GM11168 (cell line): ENCODE results near the gene AUNIP.

Experiments used
- in situ Hi-C: fragments of 300-500 bp; cut with MboI; formaldehyde crosslinking; loops from one replicate; pipeline ENCODE4 v1.12.0; 2022; ENCODE audit warnings: low sequenced_read_pairs; ENCODE audit not compliant: unreplicated experiment

AUNIP gene, protein sequence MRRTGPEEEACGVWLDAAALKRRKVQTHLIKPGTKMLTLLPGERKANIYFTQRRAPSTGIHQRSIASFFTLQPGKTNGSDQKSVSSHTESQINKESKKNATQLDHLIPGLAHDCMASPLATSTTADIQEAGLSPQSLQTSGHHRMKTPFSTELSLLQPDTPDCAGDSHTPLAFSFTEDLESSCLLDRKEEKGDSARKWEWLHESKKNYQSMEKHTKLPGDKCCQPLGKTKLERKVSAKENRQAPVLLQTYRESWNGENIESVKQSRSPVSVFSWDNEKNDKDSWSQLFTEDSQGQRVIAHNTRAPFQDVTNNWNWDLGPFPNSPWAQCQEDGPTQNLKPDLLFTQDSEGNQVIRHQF

DNA sequence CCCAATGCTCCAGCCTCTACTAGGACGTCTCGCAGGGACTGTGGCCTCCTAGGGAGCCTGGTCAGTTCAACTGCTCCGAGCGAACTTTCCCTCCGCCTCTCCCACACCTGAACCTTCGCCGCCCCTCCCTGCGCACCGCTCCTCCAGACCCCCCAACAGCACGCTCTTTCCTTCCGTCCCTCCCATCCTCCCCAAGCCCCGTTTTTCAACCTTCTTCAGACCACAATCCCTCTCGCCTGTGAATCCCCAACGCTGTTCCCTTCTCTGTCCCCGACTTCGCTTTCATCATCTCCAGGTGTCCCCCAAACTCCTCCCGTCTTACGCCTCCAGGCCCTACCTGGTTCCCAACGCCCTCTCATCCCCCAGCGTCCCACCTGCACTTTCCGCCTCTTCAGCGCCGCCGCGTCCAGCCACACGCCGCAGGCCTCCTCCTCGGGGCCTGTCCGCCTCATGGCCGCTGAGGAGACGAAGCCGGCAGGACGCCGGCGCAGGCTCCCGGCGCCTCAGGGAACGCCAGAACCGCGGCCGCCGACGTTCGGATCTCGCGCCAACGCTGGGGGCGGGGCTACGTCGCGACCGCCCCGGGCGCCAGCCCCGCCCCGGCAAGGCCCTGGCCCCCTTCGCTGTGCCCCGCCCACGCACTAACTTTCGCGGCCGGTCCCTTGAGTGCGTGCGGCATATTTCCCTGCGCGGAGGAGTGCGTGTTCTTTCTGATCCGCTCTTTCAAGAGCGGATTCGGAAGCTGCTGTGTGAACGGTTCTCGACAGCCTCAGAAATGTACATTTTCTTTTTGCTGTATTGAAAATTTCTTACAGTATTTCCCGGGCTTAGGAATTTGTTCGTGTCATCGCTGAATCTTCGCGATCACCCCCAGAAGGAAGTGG, at the start of gene AUNIP:
AUNIP (minus strand) TSS at position 552 of the 884 bp plus-strand sequence; CDS start at position 452, 100 bp downstream.
- in situ Hi-C loops = no loop called here

DNA sequence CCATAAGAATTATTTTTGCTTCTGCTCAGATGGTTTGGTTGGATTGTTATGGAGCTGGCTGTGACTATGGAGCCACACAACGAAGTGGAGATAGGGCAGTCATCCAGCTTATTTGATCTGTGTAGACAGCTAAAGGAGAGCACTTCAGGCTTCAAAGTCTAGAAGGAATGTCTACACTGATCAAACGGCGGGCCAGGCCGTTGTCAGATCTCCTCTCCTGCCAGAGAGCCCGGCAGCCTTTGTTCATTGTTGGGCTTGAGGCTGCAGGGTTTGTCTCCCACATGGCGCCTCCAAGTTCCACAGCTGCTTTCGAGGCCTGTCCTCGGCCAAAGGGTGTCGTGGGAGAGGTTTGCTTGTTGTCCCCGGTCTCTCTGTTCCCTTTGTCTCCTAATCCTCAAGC, 49.8 kb upstream of the AUNIP start:
- in situ Hi-C loops = no loop called here

DNA sequence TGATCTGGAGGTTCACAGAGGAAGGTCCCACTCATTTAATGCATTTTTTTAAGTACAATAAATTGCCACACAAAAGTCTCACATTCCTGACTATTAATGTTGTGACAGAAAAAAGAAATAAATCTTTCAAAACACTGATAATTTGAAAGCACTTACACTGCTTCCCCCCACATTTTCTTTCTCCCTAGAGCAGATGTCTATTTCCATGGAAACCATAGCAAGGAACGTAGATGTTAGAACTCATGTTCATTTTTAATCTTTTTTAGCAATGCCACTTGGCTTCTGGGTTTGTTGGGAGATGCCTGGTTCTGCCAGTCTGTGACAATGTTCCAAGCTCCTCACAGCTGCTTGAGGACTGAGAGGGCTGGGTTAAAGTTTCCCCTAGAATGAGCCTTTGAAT, 48.9 kb upstream of the AUNIP start:
- in situ Hi-C loops = no loop called here

DNA sequence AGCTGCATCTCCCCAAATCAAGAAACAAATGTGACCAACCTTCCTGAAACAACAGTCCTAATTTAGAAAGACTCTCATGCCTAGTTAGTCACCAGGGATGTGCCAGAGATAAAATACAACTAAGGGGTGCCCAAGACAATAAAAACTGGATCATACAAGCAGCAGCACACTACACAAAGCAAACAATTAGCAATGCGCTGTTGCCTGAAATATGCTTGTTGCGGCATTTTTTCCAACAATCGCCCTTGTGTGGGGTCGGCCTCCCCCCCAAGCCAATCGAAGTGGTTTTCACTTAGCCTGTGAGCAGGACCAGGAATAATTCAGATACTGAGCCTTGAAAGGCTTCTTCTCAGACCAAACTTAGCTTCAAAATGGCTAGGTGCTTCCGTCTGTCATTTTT, 48.3 kb upstream of the AUNIP start:
- in situ Hi-C loops = no loop called here

DNA sequence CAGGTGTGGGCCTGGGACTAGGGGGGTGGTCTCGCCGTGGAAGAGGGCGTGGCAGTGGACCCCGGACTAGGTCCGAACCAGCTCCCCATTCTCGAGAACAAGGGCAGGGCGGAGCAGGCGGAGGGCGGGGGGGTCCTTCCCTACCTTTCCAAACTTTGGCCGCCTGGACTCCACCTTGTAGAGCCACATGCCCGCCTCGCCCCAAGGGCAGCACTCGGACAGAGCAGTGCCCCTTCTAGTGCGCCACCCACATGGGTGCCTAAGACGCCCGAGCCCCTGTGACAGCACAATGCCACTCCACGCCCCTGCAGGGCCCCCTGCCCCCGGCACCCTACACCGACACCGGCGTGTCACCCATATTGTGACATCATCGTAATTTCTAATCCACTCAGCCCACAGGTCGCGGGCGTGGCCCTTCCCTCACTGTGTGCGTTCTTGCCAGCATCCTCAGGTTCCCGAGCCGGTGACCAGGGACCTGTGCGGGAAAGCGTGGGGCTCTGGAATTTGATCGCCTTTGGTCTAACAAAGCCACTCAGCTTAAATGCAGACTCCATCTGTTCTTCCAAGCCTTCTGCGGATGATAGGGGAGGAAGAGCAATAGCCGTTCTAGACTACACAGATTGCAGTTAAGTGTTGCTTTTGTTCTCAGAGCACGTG, 47.5 kb upstream of the AUNIP start:
- in situ Hi-C loops = no loop called here

DNA sequence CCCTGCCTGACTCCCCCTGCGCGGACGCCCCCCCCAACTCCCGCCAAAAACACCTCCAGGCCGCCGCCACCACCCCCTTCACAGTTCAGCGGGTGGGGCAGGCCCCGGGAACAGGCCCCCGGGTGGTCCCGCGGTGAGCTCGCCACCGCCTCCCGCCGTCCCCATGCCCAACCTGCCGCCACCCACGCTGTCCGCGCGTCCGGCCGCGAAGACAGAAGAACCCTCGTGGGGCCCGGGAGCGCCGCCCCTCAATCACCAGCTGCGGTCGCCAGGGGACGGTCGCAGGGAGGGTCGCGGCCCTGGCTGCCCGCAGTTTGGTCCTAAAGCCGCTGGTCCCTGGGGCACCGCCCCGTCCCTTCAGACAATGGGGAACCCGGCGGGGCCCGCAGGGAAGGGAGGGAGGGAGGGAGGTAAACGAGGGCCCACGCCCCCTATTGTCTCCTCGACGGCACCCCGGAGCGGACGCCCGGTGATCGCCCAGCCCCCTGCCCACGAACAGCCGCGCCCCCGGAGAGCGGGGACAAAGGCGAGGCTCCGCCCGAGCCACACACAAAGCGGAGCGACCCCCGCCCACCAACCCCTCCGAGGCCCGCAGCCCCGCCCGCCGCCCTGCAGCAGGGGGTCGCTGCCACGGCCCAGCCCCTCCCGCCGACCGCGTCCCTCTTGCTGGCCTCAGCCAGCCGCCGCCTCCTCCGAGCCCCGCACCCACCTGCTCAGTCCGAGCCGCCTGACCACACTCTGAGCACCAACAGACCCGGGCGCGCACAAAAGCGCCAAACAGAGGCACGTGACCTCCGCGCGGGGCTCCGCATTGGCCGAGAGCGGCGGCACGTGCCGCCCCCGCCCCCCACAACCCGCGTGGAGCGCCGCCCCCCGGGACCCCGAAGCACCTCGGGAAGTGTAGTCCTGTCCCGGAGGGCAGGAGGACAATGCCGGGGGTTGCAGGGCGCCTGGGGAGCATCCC, 46.7 kb upstream of the AUNIP start, which contains the start of gene STMN1:
STMN1 (minus strand) TSS at position 740 of the 964 bp plus-strand sequence. CDS start 1,743 bp downstream, outside the sequence.
- in situ Hi-C loops = no loop called here

DNA sequence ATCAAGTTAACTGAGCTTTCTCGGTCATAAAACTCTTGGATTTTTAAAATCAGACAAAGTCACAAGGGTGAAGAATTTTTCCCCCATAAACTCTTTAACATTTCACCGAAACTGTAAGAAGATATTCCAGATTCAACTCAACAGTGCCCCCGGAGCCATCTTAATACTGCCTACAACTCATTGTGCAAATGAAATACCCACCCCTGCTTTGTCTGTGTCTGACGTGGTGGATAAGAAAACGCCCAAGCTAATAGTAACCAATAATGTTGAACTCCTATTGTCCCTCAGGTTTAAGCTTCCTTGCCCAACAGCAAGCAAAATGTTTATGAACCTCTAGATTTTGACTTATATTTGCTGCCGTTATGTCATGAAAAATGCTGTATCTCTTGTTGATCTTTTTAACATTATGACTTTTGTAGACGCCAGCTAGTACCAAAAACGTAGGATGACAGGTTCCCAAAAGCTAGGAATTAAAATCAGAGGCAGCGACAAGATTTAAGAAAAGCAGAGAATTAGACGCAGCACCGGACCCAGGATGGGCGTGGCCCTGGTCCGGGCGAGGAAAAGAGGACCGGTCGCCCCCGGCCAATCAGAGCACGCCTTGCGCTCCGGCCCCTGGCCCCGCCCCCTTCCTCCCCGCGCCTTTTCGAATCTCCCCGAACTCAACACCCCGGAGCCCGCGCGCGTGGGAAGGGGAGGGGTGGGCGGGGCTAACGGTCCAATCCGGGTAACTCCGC, 45.9 kb upstream of the AUNIP start:
- in situ Hi-C loops = no loop called here

DNA sequence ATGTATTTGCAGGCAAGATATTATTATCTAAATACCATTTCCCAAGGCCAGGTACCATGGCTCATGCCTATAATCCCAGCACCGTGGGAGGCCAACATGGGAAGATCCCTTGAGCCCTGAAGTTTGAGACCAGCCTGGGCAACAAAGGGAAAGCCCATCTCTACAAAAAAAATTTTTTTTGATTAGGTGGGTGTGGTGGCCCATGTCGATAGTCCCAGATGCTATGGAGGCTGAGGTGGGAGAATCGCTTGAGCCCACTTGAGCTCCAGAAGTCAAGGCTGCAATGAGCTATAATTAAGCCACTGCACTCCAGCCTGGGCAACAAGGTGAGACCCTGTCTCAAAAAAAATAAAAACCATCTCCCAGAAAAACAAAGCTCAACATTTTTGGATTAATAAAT, 44.7 kb upstream of the AUNIP start:
- in situ Hi-C loops = no loop called here

DNA sequence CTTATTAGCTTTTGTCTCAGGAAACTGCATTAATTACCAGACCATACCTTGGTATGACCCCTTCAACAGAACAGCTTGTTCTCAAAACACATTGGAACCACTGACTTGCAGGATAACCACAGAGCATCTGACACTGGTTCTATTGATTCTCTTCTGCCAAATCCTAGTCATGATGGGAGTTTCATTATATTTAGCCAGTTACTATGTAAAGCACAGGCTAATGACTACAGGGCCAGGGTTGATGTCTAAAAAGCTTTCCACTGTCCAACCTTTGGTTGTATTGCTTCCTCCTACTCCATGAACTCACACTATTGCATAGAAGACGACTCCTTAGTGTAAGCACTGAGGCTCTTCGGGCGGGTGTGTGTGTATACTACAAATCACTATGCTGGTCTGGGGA, 43.2 kb upstream of the AUNIP start:
- in situ Hi-C loops = no loop called here

DNA sequence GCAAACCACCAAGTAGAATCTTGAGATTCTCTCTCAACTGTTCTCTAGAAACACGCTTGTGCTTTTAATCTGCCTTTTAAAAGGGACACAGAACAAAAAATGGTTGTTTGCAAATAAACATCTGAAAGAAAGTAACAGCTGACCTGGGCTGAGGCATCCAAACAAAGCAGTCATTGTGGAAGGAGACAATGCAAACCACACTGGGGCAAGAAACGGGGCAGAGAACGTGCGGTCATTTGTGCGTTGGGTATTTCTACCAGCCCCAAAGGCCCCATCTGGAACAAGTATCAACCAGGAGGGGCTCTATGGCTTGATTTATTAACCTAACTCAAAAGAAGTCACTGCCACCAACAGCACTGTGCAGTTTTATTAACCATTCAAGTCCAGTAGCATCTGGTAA, 41.0 kb upstream of the AUNIP start:
- in situ Hi-C loops = no loop called here

DNA sequence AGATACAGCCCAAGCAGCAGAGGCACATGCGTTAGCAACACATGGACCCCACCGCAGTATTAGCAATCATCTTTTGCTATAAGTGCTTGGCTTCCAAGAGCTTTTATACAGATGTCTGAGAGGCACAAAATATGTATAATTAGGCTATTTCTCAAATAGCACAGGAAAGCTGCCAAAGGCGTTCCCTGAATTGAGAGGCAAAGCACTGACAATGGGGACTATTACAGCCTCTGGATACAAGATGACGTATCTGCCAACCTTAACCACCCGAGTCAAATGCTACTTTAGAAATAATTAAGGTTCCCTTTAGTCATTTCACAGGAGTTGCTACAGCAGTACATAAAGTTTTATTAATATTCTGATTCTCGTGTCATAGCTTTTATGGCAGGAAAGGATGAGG, 40.5 kb upstream of the AUNIP start:
- in situ Hi-C loops = loop anchor here (5.0 kb wide), 1 partner anchor 98 kb away; the partner anchor contains the start of gene PAFAH2

DNA sequence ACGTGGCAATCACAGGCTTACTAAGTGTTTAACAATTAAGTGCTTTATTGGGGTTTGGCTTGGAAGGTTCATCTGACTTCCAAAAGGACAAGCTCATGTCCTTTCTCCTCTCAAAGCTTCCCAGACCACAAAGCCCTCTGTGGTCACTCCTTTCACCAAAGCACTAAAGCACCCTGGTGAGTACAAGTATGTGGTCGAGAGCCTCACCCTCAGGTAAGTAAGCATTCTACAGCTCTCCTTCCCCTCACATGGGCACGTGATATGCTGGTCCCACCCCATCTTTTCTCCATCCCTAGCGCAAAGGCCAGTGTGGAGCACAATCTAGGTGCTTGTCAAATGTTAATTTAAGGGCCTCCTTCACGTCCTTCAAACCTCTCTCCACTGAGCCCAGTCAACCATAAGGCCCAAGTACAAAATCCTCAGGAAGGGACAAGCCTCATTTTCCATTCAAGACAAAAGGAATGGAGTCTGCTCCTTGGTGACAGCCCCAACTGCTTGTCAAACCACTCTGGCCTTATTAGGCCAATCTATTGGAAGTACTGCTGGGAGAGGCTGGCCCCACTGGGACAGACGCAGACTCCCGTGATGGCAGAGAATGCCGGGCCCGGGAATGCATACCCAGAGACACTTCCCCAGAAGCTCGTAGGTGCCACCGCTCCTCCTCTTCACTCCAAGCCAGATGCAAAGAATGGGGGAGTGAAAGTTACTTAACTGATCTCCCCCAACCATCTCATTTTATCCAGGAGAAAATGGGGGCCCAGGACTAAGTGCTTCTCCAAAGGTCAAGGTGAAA, 39.2 kb upstream of the AUNIP start:
- in situ Hi-C loops = loop anchor here (5.0 kb wide), 1 partner anchor 99 kb away; the partner anchor contains the start of gene PAFAH2

DNA sequence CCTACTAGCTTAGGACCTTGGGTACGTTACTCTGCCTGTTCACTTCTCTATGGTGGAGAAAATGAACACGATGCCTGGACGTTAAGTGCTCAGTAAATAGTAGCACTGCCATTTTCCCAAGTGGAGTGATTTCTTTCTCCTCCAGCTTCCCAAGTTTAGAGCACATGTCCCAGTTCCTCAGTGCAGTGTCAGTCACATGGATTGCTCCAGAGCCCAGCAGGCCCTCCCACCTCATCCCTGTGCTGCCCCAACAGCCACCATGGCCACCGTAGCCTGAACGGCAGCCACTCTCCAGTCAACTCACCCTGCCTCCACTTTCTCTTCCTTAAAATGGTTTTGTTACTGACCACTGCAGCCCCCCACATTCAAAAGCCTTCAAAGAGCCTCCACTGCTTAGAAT, 38.5 kb upstream of the AUNIP start:
- in situ Hi-C loops = loop anchor here (5.0 kb wide), 1 partner anchor 100 kb away; the partner anchor contains the start of gene PAFAH2

DNA sequence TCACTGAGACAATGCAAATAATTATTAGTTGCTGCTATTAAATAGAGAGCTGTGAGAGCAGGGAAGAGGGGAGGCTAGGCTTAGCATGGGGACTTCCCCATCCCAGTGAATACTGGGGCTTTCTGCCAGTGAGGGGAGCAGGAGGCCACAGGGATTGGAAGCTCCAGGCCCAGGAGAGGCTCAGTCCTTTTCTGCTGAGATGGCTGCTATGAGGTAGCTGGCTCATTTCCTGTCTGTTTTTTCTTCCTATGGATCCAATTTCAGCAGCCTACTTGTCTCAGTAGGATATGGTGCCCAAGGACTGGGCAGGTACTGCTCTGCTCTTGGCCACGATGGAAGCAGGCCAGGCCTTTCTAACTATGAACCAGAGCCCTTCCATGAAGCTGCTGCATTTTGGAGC, 37.0 kb upstream of the AUNIP start:
- in situ Hi-C loops = loop anchor here (5.0 kb wide), 1 partner anchor 101 kb away; the partner anchor contains the start of gene PAFAH2

DNA sequence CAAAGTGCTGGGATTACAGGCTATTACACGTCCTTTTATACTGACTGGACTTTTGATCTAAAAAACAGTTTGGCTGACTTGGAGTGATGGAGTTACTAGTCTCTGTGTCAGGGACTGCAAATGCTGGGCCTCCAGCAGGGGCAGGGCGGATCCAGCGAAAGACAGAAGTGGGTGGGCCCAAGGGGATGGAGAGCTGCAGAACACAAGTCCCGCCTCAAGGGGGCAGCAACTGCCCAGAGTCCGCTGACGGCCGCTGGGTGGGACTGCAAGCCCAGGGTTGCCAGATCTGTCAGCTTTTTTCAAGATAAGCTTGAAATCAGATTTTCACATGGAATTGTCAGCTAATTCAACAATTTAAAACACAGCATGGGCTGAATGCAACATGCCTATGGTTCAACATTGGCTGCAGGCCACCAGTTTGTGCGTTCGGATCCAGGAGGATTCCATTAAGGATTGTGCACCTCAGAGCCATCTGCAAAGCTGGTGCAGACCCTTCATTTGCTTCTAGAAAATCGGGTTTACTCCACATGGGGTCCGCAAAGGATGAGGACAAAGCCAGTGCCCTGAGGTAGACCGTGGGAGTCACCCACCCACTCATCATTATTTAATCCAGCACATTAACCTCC, 36.2 kb upstream of the AUNIP start:
- in situ Hi-C loops = loop anchor here (5.0 kb wide), 1 partner anchor 102 kb away; the partner anchor contains the start of gene PAFAH2

DNA sequence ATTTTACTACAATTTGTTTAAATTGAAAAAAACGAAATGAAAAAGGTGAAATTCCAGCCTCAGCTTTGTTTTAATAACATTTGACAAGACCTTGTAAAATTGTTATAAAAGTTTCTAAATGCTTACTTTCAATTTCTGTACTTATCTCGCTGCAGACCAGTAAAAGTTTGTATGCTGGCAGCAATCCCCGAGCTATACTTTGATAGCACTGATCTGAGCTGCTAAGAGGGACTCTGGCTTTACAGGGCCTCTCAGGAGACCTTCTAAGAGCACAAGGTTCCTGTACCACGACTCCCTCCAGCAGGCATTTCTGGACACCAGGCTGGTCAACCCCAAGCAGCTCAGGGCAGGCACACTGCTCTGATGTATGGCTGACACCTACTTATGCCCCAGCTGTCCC, 33.9 kb upstream of the AUNIP start:
- in situ Hi-C loops = no loop called here

DNA sequence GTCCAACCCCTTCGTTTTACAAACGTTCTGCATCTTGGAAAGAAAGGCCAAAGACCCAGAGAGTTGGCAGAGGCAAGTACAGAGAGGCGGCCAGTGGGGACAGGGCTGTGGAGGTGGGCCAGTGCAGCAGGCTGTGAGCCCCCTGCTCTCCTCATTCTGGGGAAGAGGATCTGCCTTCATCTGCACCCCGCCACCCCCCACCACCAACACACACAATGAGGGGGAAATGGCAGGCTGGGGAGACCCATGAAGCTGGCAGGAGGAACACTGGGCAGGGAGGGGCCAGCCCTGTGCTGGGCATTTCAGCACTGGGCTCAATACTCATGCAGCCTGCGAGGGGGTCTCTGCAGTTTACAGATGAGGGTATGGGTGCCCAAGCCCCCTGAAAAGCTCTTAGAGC, 32.3 kb upstream of the AUNIP start:
- in situ Hi-C loops = no loop called here
